Measurements from ENCODE around the gene CLSTN2.

DNA sequence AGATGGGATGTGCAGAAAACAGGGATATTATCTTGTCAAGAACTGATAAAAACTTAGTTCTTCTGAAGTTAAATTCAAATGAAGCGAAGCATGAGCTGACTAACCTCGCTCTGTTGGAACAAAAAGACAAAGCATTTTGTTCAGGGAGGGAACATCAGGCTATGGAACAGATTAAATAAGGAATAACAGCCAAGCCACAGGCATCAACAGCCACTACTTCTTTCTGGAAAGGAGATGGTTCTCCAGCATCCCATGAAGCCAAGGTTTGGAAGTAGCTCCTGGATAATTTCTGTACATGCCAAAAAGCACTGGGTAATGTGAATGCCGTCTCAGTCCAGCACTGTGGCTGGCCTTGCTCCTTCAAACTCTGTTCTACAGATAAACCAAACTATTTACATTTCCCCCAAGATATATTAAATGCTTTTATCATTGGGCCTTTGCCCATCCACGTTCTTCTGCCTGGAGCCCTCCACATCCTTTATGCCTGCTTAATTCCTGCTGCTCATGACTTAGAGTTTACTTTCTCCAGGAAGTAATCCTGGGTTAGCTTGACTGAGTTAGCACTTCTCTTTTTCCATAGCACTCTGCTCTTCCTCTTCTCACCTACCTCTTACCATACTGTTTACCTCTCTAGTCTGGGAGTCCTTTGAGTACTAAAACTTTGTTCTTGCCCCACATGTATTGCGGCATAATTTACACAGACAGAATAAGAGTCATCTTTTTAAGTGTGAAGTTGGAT, 232.0 kb downstream of the CLSTN2 start:
- TF ChIP-seq CTCF (conservative IDR thresholded peaks at IDR 0.05; ENCODE audit: low read depth, low read length) (no peak), USF2 (IDR thresholded peaks at IDR 0.05; ENCODE audit: low read depth, low read length) (no peak), CHD1 (IDR thresholded peaks at IDR 0.05; ENCODE audit: low read depth, low read length) (no peak), POLR2A (IDR thresholded peaks at IDR 0.05; ENCODE audit: low read depth, low read length) (no peak), RAD21 (IDR thresholded peaks at IDR 0.05; ENCODE audit: low read length) (no peak)

Data from IMR-90 (cell line).